HG03342 (cell line): ENCODE data around the gene AVEN.

Source experiments
- ATAC-seq: cut with Tn5 transposase; IDR thresholded peaks from one replicate; pipeline ENCODE4 v1.9.1; 2021; ENCODE audit warnings: mild to moderate bottlenecking, moderate library complexity; ENCODE audit not compliant: unreplicated experiment

The AVEN gene

DNA sequence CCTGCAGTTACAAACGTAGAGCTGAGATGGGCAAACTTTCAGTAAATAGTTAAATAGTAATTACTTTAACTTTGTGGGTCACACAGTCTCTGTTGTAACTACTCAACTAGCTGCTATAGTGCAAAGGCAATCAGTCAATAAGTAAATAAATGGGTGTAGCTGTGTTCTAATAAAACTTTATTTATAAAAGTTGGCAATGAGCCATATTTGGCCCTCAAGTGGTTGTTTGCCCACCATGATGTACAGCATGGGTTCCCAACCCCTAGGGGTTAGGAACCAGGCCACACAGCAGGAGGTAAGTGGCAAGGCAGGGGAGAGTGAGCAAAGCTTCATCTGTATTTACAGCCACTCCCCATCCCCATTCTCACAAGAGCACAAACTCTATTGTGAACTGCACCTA is 115.6 kb downstream of the AVEN start:
- no peak for ATAC-seq

DNA sequence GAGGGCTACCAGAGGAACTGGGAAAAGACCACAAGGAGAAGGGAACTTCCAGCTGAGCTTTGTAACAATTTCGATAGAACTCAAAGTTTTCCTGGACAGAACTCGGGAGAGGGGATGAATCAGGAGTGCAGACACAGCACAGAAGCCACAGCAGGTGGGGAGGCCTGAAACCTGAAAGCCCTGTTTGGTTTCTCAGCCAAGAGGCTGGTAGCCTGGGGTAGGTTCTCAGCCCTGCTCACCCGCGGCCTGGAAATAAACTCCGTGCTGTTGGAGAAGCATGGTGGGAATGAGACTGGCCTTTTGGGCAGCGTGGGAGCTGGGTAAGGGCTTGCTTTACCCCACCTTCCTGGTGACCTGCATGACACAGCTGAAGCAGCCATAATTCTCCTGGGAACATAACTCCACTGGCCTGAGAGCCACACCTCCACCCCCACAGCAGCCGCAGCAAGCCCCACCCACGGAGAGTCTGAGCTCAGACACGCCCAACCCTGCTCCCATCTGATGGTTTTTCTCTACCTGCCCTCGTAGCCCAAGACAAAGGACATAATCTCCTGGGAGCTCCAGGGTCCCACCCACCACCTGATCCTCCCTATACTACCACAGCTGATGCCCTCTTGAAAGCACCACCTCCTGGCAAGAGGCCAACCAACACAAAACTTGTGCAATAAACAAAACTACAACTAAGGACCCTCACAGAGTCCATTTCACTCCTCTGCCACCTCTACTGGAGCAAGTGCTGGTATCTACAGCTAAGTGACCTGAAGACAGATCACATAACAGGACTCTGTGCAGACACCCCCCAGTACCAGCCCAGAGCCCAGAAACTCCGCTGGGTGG is 123.2 kb downstream of the AVEN start:
- ATAC-seq = peak; percentile 64

DNA sequence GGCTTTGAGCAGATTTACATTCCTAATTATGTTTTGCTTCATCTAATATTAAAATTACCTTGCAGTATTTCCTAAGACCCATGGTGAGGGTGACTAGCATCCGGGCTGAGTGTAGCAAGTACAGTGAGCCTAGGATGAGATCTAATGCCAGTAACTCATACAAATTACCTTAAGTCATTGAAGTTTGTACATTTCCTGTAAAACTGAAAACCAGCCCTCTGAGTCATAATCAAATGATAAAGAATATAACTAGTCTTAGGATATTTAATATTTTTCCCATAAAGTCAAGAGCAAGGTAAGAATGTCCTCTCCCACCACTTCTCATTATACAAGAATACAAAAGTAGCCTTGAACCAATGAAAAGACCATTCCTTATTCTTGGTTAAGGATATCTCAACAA is 125.5 kb downstream of the AVEN start:
- no peak for ATAC-seq

DNA sequence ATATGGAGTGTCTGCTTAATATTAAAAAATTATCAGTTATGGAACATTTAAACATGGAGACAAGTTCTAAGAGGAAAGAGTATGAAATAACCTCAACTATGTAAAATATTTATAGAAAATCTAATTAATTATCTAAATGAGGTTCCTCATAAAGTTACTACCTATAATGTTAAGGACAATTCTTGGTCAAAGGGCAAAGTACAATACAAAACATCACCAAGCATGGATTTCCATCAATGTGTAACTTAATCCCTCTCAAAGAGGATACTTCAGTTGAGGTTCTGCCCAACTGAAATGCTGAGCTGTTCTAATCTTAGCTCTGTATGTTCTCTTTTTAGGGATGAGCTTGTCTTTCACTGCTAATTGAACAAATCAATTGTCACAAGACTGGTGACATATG is 126.7 kb downstream of the AVEN start:
- no peak for ATAC-seq

DNA sequence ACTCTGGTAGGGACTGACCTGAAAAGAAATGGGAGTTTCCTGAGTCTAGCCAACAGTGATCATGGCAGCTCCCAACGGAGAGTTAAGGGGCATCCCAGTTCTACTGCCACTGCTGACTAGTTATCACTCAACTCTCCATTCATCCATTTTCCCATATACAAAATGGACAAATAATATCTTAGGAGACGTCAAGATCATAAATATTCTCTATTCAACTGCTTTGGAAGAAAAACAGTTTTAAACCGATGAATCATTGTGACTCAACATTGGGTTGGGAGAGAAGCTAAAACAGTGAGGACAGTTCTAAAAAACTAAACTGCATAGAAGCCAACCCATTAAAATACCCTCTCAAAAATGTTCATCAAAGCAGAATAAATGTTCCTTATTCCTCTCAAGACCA is 128.3 kb downstream of the AVEN start:
- no peak for ATAC-seq

DNA sequence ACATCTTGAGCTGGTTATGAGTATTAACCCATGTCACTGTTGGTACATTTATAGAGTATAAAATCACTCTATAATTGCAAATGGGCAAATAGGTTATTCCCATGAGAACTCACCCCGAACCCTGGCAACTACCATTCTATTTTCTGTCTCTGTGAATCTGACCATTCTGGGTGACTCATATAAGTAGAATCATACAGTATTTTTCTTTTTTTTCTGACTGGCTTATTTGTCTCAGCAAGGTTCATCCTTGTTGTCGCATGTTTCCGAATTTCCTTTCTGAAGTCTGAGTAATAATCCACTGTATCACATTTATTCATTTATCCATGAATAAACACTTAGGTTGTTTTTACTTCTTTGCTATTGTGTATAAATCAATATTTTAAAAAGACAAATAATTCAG is 130.6 kb downstream of the AVEN start:
- ATAC-seq = no peak

DNA sequence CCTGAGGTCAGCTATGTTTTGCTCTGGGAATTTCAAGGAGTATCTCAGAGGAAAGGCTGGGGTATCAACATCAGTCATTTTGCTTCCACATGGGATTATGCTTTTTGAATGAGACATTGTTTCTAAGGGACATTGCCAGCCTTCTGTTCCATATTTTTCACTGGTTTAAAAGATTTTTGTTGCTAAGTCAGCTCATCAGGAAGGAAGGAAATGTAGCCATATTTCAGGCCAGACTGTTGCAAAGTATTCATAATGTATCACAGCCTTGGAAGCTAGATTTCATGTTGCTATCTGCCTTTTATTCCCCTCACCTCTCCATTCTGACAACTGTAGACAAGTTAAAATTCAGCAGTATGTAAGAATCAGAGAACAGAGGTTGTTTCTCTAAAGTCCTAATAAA is 131.7 kb downstream of the AVEN start:
- ATAC-seq = no peak

DNA sequence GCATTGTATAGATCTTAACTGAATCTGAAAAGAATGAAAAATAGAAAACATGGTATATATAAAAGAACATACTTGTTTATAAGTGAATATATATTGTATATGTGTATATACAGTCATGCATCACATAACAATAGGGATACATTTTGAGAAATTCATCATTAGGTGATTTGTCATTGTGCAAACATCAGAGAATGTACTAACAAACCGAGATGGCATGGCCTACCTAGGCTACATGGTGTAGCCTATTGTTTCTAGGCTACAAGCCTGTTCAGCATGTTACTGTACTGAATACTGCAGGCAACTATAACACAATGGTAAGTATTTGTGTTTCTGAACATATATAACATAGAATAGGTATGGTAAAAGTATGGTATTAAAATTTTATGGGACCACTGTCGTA is 135.3 kb downstream of the AVEN start:
- ATAC-seq = no peak

DNA sequence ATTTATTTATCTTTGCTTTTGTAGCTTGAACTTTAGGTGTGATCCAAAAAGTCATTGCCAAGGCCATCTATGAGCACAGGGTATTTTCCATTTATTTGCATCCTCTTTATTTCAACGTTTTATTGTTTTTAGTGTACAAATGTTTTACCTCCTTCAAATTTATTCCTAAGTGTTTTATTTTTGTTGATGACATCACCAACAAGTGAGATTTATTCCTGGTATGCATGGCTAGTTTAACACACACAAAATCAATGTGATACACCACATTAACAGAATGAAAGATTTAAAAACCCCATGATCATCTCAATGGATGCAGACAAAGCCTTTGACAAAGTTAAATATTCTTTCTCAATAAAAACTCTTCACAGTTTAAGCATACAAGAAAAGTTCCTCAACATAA is 137.0 kb downstream of the AVEN start:
- ATAC-seq = no peak

DNA sequence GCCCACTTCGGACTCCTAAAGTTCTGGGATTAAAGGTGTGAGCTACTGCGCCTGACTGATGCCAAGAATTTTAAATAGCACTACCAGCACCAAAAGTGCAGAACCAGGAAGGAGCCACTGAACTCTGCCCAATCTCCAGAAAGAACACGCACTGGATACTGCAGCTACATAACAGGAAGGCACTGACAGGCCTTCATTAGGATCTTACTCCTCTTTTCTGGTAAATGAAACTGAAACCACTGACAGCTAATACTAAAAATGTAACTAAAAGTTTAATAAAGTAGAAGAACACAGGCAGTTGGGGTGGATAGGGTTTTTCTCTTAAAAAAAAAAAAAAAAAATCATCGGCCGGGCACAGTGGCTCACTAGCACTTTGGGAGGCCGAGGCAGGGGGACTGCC is 144.8 kb downstream of the AVEN start:
- peak; percentile 62 for ATAC-seq

DNA sequence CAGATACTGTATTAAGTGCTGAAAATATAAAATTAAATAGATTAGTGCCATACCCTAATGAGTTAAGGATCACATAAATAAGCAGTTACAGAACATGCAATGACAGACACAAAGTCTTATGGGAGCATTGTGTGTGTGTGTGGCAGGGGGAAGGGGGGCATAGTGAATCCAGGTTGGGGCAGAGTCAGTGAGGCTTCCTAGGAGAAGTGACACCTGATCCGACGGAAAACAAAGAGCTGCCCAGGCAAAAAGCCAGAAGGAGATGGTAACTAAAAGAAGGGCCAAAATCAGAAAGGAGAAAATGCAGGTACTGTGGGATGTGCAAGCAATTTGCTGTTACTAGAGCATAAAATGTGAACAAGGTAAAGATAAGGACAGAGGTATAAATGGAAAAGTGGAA is 150.8 kb downstream of the AVEN start:
- ATAC-seq = no peak

DNA sequence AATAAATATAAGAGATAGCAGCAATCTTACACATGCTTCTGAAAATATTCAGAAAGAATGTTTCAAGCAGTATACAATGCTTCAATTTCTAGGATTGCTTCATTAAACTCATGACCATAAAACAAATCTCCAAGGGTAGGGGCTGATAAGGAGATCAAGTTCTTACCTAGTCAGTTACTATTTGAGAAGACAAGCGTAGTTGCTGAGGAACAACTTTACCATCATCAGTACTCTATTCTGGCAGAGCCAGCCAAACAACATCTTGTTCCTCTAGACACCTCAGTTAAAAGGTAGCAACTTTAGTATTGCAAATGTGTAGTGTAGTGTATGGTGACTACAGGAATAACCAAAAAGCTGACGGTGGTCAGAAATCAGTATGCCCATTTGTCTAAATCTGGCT is 156.1 kb downstream of the AVEN start:
- no peak for ATAC-seq

DNA sequence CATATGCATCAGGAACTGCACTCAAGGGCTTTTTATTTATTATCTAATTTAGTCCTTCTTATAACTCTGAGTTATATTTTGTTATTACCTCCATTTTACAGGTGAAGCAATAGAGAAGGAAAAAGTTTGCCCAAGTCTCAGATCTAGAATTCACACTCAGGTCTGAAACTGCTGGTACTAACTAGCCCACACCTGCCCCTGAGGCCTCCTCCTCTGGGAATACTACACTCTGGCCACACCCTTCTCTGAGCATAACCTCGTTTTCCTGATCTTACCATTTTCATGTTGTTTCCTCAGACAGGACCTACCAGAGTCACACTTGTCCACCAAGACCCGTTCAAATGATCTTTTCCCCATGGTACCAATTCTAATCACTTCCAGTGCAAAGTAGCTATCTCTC is 164.8 kb downstream of the AVEN start:
- no peak for ATAC-seq

DNA sequence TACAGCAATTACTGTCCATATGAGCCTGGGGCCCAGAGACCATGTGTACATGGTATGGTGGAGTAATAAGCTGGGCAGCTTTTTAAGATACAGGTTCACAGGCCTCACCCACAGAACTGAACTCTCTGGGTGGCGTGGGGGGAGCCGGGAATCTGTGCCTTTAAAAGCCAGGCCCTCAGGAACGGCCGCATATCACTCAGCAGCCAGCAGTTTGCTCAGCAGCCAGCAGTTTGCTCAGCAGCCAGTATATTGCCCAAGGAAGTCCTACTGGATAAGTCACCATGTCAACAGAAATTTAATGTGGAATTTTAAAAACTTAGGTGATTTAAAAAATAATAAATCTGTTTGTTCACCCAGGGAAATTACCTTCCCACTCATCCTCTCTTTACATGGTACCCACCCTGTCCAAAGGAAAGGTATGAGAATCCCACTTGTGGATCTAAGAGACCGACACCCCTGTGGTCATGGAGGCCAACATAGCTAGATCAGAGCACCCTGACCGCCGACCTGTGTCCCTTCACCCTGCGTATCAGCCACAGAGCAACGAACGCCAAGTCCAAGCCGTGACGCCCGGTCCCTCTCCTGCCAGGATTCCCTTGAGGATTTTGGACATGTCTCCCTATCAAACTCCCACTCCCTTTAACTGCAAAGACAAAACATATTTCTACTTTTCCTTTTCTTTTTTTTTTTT is 166.4 kb downstream of the AVEN start:
- ATAC-seq = no peak

DNA sequence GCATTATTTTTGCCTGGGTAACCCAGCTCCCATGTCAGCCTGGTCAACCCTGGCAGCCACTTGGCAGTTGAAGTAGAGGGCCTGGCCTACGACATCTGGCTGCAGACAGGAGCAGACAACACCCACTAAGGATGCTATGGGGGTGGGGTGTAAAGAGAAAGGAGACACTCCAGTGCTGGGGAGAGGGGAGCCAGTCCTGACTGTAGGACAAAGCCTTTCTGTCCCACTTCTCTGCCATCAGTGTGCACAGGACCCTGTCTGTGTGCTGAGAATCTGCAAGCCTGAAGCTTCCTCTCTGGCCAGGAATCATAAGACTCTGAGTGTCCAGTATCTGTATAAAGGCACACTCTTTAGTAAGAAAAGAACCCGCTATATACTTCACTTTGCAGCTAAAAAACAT is 167.0 kb downstream of the AVEN start:
- no peak for ATAC-seq

DNA sequence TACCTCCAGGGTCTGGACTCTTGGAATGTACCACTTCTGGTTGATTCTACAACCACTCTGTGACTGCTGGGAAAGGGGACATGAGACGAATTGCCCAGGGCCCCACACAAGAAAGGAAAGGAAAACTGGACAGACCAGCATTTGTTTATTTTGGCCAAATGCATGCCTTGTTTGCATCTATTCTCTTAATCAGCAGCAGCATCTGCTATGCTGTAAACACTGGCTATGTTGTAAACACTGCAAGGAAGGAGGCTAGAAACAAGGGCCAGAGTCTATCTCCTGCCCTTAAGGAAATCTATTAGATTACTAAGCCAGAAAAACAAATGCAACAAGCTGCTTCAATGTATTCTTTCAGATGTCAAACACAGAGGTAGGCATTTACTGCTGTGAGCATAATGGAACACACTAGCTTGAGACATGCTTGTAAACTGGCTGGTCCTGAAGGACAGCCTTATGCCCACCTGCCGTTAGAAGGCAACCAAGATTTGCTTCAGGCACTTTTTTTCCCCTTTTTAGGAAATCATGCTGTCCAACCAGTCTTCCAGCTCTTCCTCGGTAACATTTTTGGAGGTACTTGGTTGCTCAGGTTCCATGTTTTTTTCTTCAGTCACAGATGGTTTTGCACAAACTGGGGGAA is 172.8 kb downstream of the AVEN start:
- ATAC-seq = no peak

DNA sequence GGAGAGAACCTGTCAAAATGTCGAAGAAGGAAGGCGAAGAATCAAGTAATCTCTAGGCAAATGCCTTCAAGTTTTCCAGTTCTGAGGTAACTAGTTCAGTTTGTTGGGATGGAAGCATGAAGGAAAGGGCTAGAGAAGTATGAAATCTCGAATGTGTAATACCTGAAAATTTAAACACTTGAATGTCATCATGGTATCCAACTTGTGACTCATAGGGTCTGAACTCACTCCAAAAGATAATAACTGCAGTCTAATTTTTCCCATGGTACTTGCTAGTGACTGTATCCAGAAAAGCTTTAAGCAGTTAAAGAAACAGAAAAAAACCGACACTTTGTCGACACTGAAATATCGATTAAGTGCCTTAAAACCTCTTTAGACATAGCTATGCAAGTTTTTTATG is 173.6 kb downstream of the AVEN start:
- no peak for ATAC-seq

DNA sequence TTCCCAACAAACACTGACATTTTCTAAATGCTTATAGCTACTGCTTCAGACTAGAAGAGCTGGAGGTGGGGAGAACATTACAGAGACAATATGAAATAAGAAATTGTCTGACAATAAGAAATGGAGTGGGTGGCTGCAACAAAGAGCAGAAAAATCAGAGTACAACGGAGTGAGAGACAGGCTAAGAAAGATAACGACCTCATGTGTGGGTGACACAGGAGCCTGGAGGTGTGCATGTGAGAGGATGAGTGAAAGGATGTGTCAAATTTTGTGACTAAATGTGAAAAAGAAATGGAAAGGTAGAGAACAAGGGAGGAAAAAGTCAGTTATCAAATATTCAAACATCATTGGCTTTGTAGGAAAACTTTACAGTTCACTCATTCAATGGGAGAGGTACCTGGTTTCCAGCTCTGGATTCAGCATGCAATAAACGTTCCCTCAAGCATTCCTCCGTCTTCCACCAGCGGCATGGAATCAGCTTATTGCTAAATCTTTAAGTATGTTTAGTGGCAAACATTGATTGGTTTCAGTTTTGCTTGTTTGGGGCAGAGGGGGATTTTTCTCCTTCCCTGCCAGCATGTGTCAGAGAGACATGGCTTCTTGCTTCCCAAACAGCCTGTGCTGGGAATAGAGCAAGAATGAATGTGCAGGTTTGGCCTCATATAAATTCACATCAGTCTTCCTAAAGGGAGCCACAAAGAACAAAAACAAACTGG is 174.5 kb downstream of the AVEN start:
- ATAC-seq = no peak

DNA sequence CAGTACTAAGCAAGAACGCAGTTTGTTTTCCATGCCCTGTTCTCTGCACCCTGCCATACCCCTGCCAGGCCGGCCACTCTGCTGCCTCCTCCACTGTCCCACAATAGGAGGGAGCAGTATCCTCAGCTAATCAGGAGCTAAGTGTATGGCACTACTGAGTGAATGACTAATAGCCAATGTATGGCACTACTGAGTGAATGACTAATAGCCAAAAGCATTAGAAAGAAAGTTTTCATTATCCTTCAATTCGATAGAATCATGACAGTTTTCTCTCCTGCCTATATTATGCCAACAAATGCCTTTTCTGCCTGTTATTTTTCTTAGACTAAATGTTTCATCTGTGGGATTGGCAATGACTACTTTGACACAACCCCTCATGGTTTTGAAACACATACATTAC is 178.2 kb downstream of the AVEN start:
- ATAC-seq = no peak

DNA sequence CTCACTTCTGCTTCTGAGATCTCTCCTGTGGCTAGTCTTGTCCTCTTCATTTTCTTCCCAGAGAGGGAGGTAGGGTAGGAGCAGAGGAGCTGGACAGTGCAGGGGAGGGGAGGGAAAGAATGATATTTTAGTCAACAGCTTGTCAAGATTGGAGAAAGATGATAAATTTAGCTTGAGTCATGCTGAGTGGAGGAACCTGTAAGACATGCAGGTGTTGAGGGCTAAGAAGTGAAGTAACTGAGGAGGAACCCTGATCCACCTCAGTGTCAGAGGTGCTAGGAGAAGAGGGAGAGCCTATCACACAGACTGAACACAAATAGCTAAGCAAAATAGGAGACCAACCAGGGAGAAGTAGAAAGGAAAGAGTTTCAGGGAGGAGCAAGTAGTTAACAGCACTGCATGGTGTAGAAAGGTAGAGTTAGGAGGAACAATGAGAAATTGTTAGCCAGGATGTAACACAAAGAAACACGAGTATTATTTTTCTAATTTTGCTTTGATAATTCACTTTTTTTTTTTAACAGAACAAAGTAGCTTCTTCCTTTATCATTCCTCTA is 178.9 kb downstream of the AVEN start:
- ATAC-seq = no peak

DNA sequence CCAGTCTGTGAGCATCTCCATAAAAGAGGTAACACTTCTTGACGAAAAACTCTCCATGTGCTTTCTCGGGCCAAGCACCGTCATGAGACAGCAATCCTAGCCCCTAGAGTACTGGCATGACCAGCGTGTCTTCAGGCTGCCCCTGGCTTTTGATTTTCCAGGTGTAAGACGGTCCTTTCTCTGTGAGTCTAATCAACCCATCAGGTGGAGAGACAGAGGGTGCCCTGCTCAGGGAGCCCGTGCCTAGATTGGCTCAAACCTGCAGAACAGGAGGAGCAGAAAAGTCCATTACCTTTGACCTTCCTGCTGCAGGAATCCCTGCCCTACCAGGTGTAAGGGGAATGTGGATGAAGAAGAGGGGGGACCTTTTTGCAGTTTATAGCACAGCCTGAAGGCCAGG is 180.2 kb downstream of the AVEN start:
- no peak for ATAC-seq
